ENCODE measurements around the gene PLD6. TPM values are rescaled to one million over a fixed set of nuclear protein-coding genes. Genes with fewer than 3 reads are reported as not detected.

The PLD6 gene
- polyA plus RNA-seq, 1 donor (not counting 4 experiments of a cell fraction or from before 2014, with no cell fraction given): 1.6 TPM

DNA sequence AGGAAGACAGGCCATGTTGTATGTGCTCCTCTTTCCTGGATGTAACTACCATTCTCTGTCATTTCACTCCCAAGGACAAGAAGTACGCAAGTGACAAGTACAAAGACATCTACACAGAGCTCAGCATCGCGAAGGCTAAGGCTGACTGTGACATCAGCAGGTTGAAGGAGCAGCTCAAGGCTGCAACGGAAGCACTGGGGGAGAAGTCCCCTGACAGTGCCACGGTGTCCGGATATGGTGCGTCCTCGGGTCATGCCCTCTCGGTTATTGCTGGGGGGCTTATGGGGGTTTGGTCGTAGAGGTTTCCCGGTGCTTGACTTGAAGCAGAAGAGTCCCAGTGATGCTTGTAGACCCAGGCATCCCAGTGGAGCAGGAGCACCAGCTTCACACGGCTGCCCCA lies 29.0 kb downstream of the PLD6 start:
- DNase-seq (ENCODE audit: low read depth, low spot score) (no peak), FAIRE-seq (no peak)
- H3K79me2 ChIP-seq (ENCODE audit: control insufficient read depth, insufficient read depth, low read length): no peaks in the 10 kb centered on the region
- H4K20me1 ChIP-seq (ENCODE audit: control insufficient read depth, extremely low read depth, insufficient read depth, low read length): peaks cover 3% of the 10 kb centered on the region
- H3K36me3 ChIP-seq (ENCODE audit: control insufficient read depth in 2 of 2, extremely low read depth in 1 of 2, insufficient read depth in 2 of 2, low read length in 2 of 2): peaks cover 70 to 71% of the 10 kb centered on the region in 2 experiments
- no peak overlapping the region for H3K9ac ChIP-seq (ENCODE audit: control insufficient read depth, extremely low read depth, insufficient read depth, low read length)
- no peaks in the 10 kb centered on the region for H3K9me3 ChIP-seq (ENCODE audit: control insufficient read depth, low read depth, low read length)
- no peaks in the 10 kb centered on the region for H3K4me1 ChIP-seq (ENCODE audit: control insufficient read depth, extremely low read depth, insufficient read depth, low read length)
- TF ChIP-seq, protein P1, sequence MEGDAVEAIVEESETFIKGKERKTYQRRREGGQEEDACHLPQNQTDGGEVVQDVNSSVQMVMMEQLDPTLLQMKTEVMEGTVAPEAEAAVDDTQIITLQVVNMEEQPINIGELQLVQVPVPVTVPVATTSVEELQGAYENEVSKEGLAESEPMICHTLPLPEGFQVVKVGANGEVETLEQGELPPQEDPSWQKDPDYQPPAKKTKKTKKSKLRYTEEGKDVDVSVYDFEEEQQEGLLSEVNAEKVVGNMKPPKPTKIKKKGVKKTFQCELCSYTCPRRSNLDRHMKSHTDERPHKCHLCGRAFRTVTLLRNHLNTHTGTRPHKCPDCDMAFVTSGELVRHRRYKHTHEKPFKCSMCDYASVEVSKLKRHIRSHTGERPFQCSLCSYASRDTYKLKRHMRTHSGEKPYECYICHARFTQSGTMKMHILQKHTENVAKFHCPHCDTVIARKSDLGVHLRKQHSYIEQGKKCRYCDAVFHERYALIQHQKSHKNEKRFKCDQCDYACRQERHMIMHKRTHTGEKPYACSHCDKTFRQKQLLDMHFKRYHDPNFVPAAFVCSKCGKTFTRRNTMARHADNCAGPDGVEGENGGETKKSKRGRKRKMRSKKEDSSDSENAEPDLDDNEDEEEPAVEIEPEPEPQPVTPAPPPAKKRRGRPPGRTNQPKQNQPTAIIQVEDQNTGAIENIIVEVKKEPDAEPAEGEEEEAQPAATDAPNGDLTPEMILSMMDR (optimal IDR thresholded peaks at IDR 0.05 in 1 of 3, IDR thresholded peaks at IDR 0.05 in 1 of 3, conservative IDR thresholded peaks at IDR 0.05 in 1 of 3; ENCODE audit: extremely low read depth in 1 of 3, insufficient read depth in 2 of 3, low read length in 3 of 3): no peak
- TF ChIP-seq EZH2 (IDR thresholded peaks at IDR 0.05; ENCODE audit: low read length): no peak
- H3K9me1 ChIP-seq (ENCODE audit: control insufficient read depth, extremely low read depth, insufficient read depth, low read length): no peaks in the 10 kb centered on the region
- dilution Hi-C loops (cut with MboI; ENCODE audit: extremely low pct_ligation_motif_present, low sequenced_read_pairs): no loop called here
- no peak overlapping the region for H2AFZ ChIP-seq (ENCODE audit: control insufficient read depth, low read length)
- no peak overlapping the region for H3K4me3 ChIP-seq (ENCODE audit: control insufficient read depth in 2 of 3, extremely low read depth in 1 of 3, insufficient read depth in 2 of 3, low read depth in 1 of 3, low read length in 3 of 3)
- H3K27ac ChIP-seq (ENCODE audit: control insufficient read depth, insufficient read depth, low read length): no peak overlapping the region
- no peaks in the 10 kb centered on the region for H3K27me3 ChIP-seq (ENCODE audit: control insufficient read depth, extremely low read depth, insufficient read depth, low read length)
- H3K4me2 ChIP-seq (ENCODE audit: control insufficient read depth, extremely low read depth, insufficient read depth, low read depth, low read length): no peak overlapping the region

DNA sequence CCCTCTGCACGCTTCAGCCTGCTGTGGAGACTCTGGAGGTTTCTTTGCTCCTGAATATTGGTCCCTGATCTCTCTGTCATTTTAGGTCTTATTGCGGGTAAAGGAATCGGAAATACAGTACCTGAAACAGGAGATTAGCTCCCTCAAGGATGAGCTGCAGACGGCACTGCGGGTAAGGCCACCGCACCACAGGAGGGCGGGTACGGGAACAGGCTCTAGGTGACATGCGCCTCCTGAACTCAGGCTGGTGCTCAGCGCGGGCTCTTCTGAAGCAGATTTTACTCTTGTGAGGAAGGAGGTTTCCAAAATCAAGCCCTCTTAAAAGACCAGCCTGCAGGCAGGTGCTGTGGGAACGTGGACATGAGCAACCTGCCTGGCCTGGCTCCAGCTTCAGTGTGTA lies 29.8 kb downstream of the PLD6 start:
- no peaks in the 10 kb centered on the region for H3K4me1 ChIP-seq (ENCODE audit: control insufficient read depth, extremely low read depth, insufficient read depth, low read length)
- H4K20me1 ChIP-seq (ENCODE audit: control insufficient read depth, extremely low read depth, insufficient read depth, low read length): peaks cover 3% of the 10 kb centered on the region
- peaks cover 68 to 72% of the 10 kb centered on the region in 2 experiments for H3K36me3 ChIP-seq (ENCODE audit: control insufficient read depth in 2 of 2, extremely low read depth in 1 of 2, insufficient read depth in 2 of 2, low read length in 2 of 2)
- no peak for TF ChIP-seq EZH2 (IDR thresholded peaks at IDR 0.05; ENCODE audit: low read length)
- TF ChIP-seq, protein P1 (optimal IDR thresholded peaks at IDR 0.05 in 1 of 3, IDR thresholded peaks at IDR 0.05 in 1 of 3, conservative IDR thresholded peaks at IDR 0.05 in 1 of 3; ENCODE audit: extremely low read depth in 1 of 3, insufficient read depth in 2 of 3, low read length in 3 of 3): no peak
- no peak overlapping the region for H2AFZ ChIP-seq (ENCODE audit: control insufficient read depth, low read length)
- H3K27ac ChIP-seq (ENCODE audit: control insufficient read depth, insufficient read depth, low read length): no peak overlapping the region
- FAIRE-seq (no peak), DNase-seq (ENCODE audit: low read depth, low spot score) (no peak)
- H3K4me2 ChIP-seq (ENCODE audit: control insufficient read depth, extremely low read depth, insufficient read depth, low read depth, low read length): no peak overlapping the region
- H3K4me3 ChIP-seq (ENCODE audit: control insufficient read depth in 2 of 3, extremely low read depth in 1 of 3, insufficient read depth in 2 of 3, low read depth in 1 of 3, low read length in 3 of 3): no peak overlapping the region
- no peaks in the 10 kb centered on the region for H3K79me2 ChIP-seq (ENCODE audit: control insufficient read depth, insufficient read depth, low read length)
- H3K9ac ChIP-seq (ENCODE audit: control insufficient read depth, extremely low read depth, insufficient read depth, low read length): no peak overlapping the region
- no peaks in the 10 kb centered on the region for H3K27me3 ChIP-seq (ENCODE audit: control insufficient read depth, extremely low read depth, insufficient read depth, low read length)
- dilution Hi-C loops (cut with MboI; ENCODE audit: extremely low pct_ligation_motif_present, low sequenced_read_pairs): no loop called here
- no peaks in the 10 kb centered on the region for H3K9me1 ChIP-seq (ENCODE audit: control insufficient read depth, extremely low read depth, insufficient read depth, low read length)
- H3K9me3 ChIP-seq (ENCODE audit: control insufficient read depth, low read depth, low read length): no peaks in the 10 kb centered on the region
